ENCODE data around the gene GNG2.

GRCh38 chr14:51901475-51902024 is 41.1 kb downstream of the GNG2 start:
- TF ChIP-seq ZNF175 (tag by site-specific recombination; IDR thresholded peaks at IDR 0.05) = no peak
- no peak for TF ChIP-seq CTCF (tag by site-specific recombination; IDR thresholded peaks at IDR 0.05)
- TF ChIP-seq ATF2 (tag by site-specific recombination; IDR thresholded peaks at IDR 0.05; ENCODE audit: low read depth) = no peak
- no peak for TF ChIP-seq ZBTB17 (tag by site-specific recombination; IDR thresholded peaks at IDR 0.05)
- TF ChIP-seq MEIS1 (CRISPR knock-in tag; IDR thresholded peaks at IDR 0.05; ENCODE audit: borderline replicate concordance) = no peak
